Measurements from ENCODE around the gene DTX1. TPM values are rescaled to one million over a fixed set of nuclear protein-coding genes. Genes with fewer than 3 reads are reported as not detected.

DTX1 gene
- polyA plus RNA-seq, 1 donor (not counting 4 experiments of a cell fraction or from before 2014, with no cell fraction given) = not detected

GRCh38 chr12:113099364-113099763 is 42.8 kb downstream of the DTX1 start:
- H3K9me1 ChIP-seq (ENCODE audit: control insufficient read depth, extremely low read depth, insufficient read depth, low read length) = no peaks in the 10 kb centered on the region
- H3K27ac ChIP-seq (ENCODE audit: control insufficient read depth, insufficient read depth, low read length) = no peak overlapping the region
- TF ChIP-seq EZH2 (IDR thresholded peaks at IDR 0.05; ENCODE audit: low read length) = no peak
- TF ChIP-seq CTCF (optimal IDR thresholded peaks at IDR 0.05 in 1 of 3, IDR thresholded peaks at IDR 0.05 in 1 of 3, conservative IDR thresholded peaks at IDR 0.05 in 1 of 3; ENCODE audit: extremely low read depth in 1 of 3, insufficient read depth in 2 of 3, low read length in 3 of 3) = no peak
- no peak overlapping the region for H3K4me2 ChIP-seq (ENCODE audit: control insufficient read depth, extremely low read depth, insufficient read depth, low read depth, low read length)
- no peaks in the 10 kb centered on the region for H3K9me3 ChIP-seq (ENCODE audit: control insufficient read depth, low read depth, low read length)
- H3K27me3 ChIP-seq (ENCODE audit: control insufficient read depth, extremely low read depth, insufficient read depth, low read length) = no peaks in the 10 kb centered on the region
- H3K36me3 ChIP-seq (ENCODE audit: control insufficient read depth in 2 of 2, extremely low read depth in 1 of 2, insufficient read depth in 2 of 2, low read length in 2 of 2) = no peaks in the 10 kb centered on the region
- FAIRE-seq = no peak
- no peak overlapping the region for H3K4me3 ChIP-seq (ENCODE audit: control insufficient read depth in 2 of 3, extremely low read depth in 1 of 3, insufficient read depth in 2 of 3, low read depth in 1 of 3, low read length in 3 of 3)
- no peak overlapping the region for H2AFZ ChIP-seq (ENCODE audit: control insufficient read depth, low read length)
- no peak overlapping the region for H3K9ac ChIP-seq (ENCODE audit: control insufficient read depth, extremely low read depth, insufficient read depth, low read length)
- H3K4me1 ChIP-seq (ENCODE audit: control insufficient read depth, extremely low read depth, insufficient read depth, low read length) = peaks cover 3% of the 10 kb centered on the region
- dilution Hi-C loops (cut with MboI; ENCODE audit: extremely low pct_ligation_motif_present, low sequenced_read_pairs) = no loop called here
- no peaks in the 10 kb centered on the region for H4K20me1 ChIP-seq (ENCODE audit: control insufficient read depth, extremely low read depth, insufficient read depth, low read length)
- H3K79me2 ChIP-seq (ENCODE audit: control insufficient read depth, insufficient read depth, low read length) = no peaks in the 10 kb centered on the region
- DNase-seq (ENCODE audit: low read depth, low spot score) = no peak

- H3K27me3 ChIP-seq (ENCODE audit: control insufficient read depth, extremely low read depth, insufficient read depth, low read length) = no peaks in the 10 kb centered on the region
- no peak for TF ChIP-seq EZH2 (IDR thresholded peaks at IDR 0.05; ENCODE audit: low read length)
- TF ChIP-seq CTCF (optimal IDR thresholded peaks at IDR 0.05 in 1 of 3, IDR thresholded peaks at IDR 0.05 in 1 of 3, conservative IDR thresholded peaks at IDR 0.05 in 1 of 3; ENCODE audit: extremely low read depth in 1 of 3, insufficient read depth in 2 of 3, low read length in 3 of 3) = no peak
- no peaks in the 10 kb centered on the region for H3K9me1 ChIP-seq (ENCODE audit: control insufficient read depth, extremely low read depth, insufficient read depth, low read length)
- H3K4me3 ChIP-seq (ENCODE audit: control insufficient read depth in 2 of 3, extremely low read depth in 1 of 3, insufficient read depth in 2 of 3, low read depth in 1 of 3, low read length in 3 of 3) = no peak overlapping the region
- no peaks in the 10 kb centered on the region for H4K20me1 ChIP-seq (ENCODE audit: control insufficient read depth, extremely low read depth, insufficient read depth, low read length)
- H3K4me2 ChIP-seq (ENCODE audit: control insufficient read depth, extremely low read depth, insufficient read depth, low read depth, low read length) = no peak overlapping the region
- peaks cover 3% of the 10 kb centered on the region for H3K4me1 ChIP-seq (ENCODE audit: control insufficient read depth, extremely low read depth, insufficient read depth, low read length)
- no peak for DNase-seq (ENCODE audit: low read depth, low spot score)
- dilution Hi-C loops (cut with MboI; ENCODE audit: extremely low pct_ligation_motif_present, low sequenced_read_pairs) = no loop called here
- H3K9me3 ChIP-seq (ENCODE audit: control insufficient read depth, low read depth, low read length) = no peaks in the 10 kb centered on the region
- no peaks in the 10 kb centered on the region for H3K79me2 ChIP-seq (ENCODE audit: control insufficient read depth, insufficient read depth, low read length)
- H3K36me3 ChIP-seq (ENCODE audit: control insufficient read depth in 2 of 2, extremely low read depth in 1 of 2, insufficient read depth in 2 of 2, low read length in 2 of 2) = no peaks in the 10 kb centered on the region
- H3K9ac ChIP-seq (ENCODE audit: control insufficient read depth, extremely low read depth, insufficient read depth, low read length) = no peak overlapping the region
- no peak overlapping the region for H3K27ac ChIP-seq (ENCODE audit: control insufficient read depth, insufficient read depth, low read length)
- no peak overlapping the region for H2AFZ ChIP-seq (ENCODE audit: control insufficient read depth, low read length)
- no peak for FAIRE-seq
Measured at GRCh38 chr12:113099764-113100163, 43.2 kb downstream of the DTX1 start.

Measured in keratinocyte (primary cell).